ENCODE results near the gene NPHP1. TPM values are rescaled to one million over a fixed set of nuclear protein-coding genes. Genes with fewer than 3 reads are reported as not detected.
"Not testable (repeated sequence)": the region's sequence is repeated elsewhere in the genome, so short reads cannot be mapped to it uniquely, and the experiment has no call there.

The NPHP1 gene
- polyA plus RNA-seq, 1 experiment = 5.4 TPM

DNA sequence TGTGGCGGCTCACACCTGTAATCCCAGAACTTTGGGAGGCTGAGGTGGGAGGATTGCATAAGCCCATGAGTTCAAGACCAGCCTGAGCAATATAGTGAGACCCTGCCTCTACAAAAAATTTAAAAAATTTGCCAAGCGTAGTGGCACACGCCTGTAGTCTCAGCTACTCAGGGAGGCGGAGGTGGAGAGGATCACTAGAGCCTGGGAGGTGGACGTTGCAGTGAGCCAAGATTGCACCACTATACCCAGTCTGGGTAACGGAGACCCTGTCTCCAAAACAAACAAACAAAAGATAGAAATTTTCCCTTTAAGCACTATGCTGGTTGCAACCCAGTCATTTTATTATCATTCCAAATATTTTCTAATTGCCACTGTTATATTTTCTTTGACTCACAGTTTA lies 32.3 kb downstream of the NPHP1 start:
- no peak for DNase-seq (ENCODE audit: low read depth, low spot score)
- ChIA-PET CTCF (no interaction called here), POLR2A (no interaction called here)
- Histone ChIP-seq H3K27me3 (ENCODE audit: control insufficient read depth, insufficient read depth, low read length) (no peaks in the 10 kb centered on the region), H3K27ac (ENCODE audit: low read depth, low read length) (no peak overlapping the region), H3K9me3 (ENCODE audit: control insufficient read depth, insufficient read depth, low read length) (no peaks in the 10 kb centered on the region), H3K4me3 (ENCODE audit: low read depth, low read length) (no peak overlapping the region)
- TF ChIP-seq, protein P1, sequence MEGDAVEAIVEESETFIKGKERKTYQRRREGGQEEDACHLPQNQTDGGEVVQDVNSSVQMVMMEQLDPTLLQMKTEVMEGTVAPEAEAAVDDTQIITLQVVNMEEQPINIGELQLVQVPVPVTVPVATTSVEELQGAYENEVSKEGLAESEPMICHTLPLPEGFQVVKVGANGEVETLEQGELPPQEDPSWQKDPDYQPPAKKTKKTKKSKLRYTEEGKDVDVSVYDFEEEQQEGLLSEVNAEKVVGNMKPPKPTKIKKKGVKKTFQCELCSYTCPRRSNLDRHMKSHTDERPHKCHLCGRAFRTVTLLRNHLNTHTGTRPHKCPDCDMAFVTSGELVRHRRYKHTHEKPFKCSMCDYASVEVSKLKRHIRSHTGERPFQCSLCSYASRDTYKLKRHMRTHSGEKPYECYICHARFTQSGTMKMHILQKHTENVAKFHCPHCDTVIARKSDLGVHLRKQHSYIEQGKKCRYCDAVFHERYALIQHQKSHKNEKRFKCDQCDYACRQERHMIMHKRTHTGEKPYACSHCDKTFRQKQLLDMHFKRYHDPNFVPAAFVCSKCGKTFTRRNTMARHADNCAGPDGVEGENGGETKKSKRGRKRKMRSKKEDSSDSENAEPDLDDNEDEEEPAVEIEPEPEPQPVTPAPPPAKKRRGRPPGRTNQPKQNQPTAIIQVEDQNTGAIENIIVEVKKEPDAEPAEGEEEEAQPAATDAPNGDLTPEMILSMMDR (IDR thresholded peaks at IDR 0.05; ENCODE audit: low read depth, low read length) = no peak

GRCh38 chr2:110170102-110170501 lies 34.7 kb downstream of the NPHP1 start:
- H3K27ac ChIP-seq (ENCODE audit: low read depth, low read length) = no peak overlapping the region
- no peaks in the 10 kb centered on the region for H3K9me3 ChIP-seq (ENCODE audit: control insufficient read depth, insufficient read depth, low read length)
- no peak for DNase-seq (ENCODE audit: low read depth, low spot score)
- H3K4me3 ChIP-seq (ENCODE audit: low read depth, low read length) = no peak overlapping the region
- ChIA-PET POLR2A (no interaction called here), CTCF (interaction anchor here (1.5 kb wide), 1 partner anchor 14 kb away, joined by 7 read pairs; no protein-coding TSS in a partner anchor)
- TF ChIP-seq, protein P1 (IDR thresholded peaks at IDR 0.05; ENCODE audit: low read depth, low read length) = no peak
- no peaks in the 10 kb centered on the region for H3K27me3 ChIP-seq (ENCODE audit: control insufficient read depth, insufficient read depth, low read length)

DNA sequence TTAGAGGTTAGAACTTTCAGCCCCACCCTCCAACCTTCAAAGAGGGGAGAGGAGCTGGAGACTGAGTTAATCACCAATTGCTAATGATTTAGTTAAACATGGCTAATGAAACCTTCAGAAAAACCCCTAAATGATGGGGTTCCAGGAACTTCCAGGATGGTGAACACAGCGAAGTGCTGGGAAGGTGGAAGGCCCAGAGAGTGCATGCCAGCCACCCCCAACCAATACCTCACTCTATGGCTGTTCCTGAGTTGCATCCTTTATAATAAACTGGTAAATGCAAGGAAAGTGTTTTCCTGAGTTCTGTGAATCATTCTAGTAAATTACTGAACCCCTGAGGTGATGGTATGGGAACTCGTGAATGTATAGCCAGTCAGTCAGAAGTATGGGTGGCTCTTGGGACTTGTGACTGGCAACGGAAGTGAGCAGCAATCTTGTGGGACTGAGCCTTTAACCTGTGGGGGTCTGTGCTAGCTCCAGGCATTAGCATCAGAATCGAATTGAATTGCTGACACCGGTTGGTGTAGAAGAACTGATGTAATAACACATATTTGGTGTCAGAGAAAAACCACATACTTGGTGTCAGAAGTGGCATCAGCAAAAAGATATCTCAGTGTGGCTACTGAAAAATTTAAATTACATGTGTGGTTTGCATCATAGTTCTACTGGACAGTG lies 37.4 kb downstream of the NPHP1 start:
- POLR2A ChIA-PET = no interaction called here
- H3K9me3 ChIP-seq (ENCODE audit: control insufficient read depth, insufficient read depth, low read length) = no peaks in the 10 kb centered on the region
- CTCF ChIA-PET = interaction anchor here (2.4 to 2.5 kb wide), 2 partner anchors 10 kb away, joined by 7 to 20 read pairs; no protein-coding TSS in a partner anchor
- H3K27ac ChIP-seq (ENCODE audit: low read depth, low read length) = no peak overlapping the region
- no peak overlapping the region for H3K4me3 ChIP-seq (ENCODE audit: low read depth, low read length)
- TF ChIP-seq, protein P1 (IDR thresholded peaks at IDR 0.05; ENCODE audit: low read depth, low read length) = no peak
- H3K27me3 ChIP-seq (ENCODE audit: control insufficient read depth, insufficient read depth, low read length) = no peaks in the 10 kb centered on the region
- no peak for DNase-seq (ENCODE audit: low read depth, low spot score)

DNA sequence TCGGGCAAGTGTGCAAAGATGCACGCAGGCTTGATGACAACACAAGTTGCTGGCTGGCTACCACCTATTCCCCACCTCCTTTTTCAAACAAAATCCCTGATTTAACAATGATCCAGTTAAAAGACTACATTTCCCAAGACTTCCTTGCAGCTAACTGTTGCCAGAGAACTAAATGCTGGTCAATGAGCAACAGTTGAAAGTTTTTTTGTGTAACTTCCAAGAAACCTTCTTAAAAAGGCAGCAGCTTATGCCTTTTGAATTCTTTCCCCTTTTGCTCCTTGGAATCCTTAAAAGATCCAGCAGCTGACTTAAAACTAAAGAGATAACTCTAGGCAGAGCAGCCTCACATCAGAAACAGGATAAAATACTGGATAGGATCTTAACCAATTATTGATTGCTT lies 38.5 kb downstream of the NPHP1 start:
- ChIA-PET POLR2A (no interaction called here), CTCF (interaction anchor here (2.5 kb wide), 1 partner anchor 9 kb away, joined by 20 read pairs; no protein-coding TSS in a partner anchor)
- Histone ChIP-seq H3K4me3 (ENCODE audit: low read depth, low read length) (no peak overlapping the region), H3K9me3 (ENCODE audit: control insufficient read depth, insufficient read depth, low read length) (no peaks in the 10 kb centered on the region), H3K27ac (ENCODE audit: low read depth, low read length) (no peak overlapping the region), H3K27me3 (ENCODE audit: control insufficient read depth, insufficient read depth, low read length) (no peaks in the 10 kb centered on the region)
- no peak for DNase-seq (ENCODE audit: low read depth, low spot score)
- TF ChIP-seq, protein P1 (IDR thresholded peaks at IDR 0.05; ENCODE audit: low read depth, low read length) = no peak

DNA sequence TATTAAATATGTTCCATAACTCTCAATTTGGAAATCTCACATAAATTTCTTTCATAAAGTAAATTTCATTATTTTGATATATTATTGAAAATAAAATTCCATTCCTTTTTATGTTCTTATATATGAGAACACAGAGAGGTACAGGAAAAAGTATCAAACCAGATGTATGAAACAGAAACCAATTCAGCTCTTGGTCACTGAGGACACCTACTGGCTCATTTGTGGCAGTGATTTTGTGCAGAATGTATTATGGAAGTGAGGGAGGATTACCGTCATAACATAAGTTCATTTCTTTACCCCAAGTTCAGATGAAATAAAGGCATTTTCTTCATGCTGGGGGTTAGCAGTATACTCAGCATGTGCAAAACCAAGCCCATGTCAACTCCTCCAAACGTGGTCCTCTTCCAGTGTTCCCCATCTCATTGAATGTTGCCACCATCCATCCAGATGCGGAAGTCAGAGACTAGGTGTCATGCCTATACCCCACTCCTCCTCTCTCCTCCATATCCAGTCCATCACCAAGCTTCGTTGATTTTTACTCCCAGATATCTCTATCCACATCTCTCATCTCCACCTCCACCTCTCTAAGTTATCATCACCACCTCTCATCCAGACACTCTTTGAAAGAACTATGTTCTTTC lies 47.5 kb downstream of the NPHP1 start:
- H3K9me3 ChIP-seq (ENCODE audit: control insufficient read depth, insufficient read depth, low read length) = peaks cover 7% of the 10 kb centered on the region
- CTCF ChIA-PET = interaction anchor here (0.5 to 1.8 kb wide), 17 partner anchors 9 to 51 kb away, joined by 3 to 20 read pairs (median 4); partner anchors contain the start of gene MALL
- no peak overlapping the region for H3K27ac ChIP-seq (ENCODE audit: low read depth, low read length)
- POLR2A ChIA-PET = no interaction called here
- TF ChIP-seq, protein P1 (IDR thresholded peaks at IDR 0.05; ENCODE audit: low read depth, low read length) = peak; percentile 88
- no peaks in the 10 kb centered on the region for H3K27me3 ChIP-seq (ENCODE audit: control insufficient read depth, insufficient read depth, low read length)
- H3K4me3 ChIP-seq (ENCODE audit: low read depth, low read length) = no peak overlapping the region
- peak; percentile 23 for DNase-seq (ENCODE audit: low read depth, low spot score)

GRCh38 chr2:110154828-110155227 lies 50.0 kb downstream of the NPHP1 start:
- POLR2A ChIA-PET; H3K4me3 ChIP-seq (ENCODE audit: low read depth, low read length); H3K9me3 ChIP-seq (ENCODE audit: control insufficient read depth, insufficient read depth, low read length); H3K27ac ChIP-seq (ENCODE audit: low read depth, low read length); H3K27me3 ChIP-seq (ENCODE audit: control insufficient read depth, insufficient read depth, low read length); DNase-seq (ENCODE audit: low read depth, low spot score); CTCF ChIA-PET: not testable (repeated sequence)

DNA sequence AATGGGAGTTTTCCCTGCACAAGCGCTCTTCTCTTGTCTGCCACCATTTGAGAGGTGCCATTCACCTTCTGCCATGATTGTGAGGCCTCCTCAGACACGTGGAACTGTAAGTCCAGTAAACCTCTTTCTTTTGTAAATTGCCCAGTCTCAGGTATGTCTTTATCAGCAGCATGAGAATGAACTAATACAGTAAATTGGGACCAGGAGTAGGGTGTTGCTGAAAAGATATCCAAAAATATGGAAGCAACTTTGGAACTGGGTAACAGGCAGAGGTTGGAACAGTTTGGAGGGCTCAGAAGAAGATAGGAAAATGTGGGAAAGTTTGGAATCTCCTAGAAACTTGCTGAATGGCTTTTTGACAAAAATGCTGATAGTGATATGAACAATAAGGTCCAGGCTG lies 50.6 kb downstream of the NPHP1 start:
- H3K27me3 ChIP-seq (ENCODE audit: control insufficient read depth, insufficient read depth, low read length); DNase-seq (ENCODE audit: low read depth, low spot score); H3K4me3 ChIP-seq (ENCODE audit: low read depth, low read length); H3K9me3 ChIP-seq (ENCODE audit: control insufficient read depth, insufficient read depth, low read length); CTCF ChIA-PET; POLR2A ChIA-PET; H3K27ac ChIP-seq (ENCODE audit: low read depth, low read length): not testable (repeated sequence)

Data from AG04450 (cell line).